ENCODE measurements around the gene TAF1D.

Gene TAF1D

DNA sequence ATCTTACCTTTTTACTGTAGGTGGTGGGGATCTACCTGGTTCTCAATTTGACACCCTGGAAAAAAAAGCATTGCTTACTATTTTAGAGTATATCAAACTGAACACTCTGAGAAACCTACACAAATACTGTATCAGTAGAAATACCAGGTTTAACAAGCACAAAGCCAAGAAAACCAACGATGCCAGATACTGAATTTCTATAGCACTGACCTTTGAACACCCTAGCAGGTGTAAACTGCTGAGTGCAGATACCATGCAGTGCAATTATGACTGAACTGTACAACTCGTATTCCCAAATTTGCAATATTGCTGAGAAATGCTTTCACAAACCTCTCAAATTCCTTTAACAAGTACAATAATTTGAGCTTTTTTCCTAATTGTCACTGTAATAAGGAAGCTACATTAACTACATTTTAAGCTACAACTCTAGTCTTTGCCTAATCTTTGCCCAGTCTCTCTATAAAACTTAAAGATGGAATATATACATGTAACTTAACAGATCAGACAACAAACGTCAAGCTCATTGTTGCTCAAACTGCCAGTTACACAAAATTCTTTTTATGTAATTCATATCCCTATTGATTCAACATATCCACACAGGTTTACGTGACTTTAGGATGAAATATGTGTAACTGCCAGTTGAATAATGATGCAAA lies 8.9 kb downstream of the TAF1D start:
- ChIA-PET CTCF (interaction anchor here (2.1 kb wide), 1 partner anchor 9 kb away, joined by 10 read pairs; the partner anchor contains the start of genes C11orf54 and TAF1D), POLR2A (interaction anchor here (3.6 kb wide), 1 partner anchor 9 kb away, joined by 26 read pairs; the partner anchor contains the start of genes C11orf54 and TAF1D)
- TF ChIP-seq, protein P1, sequence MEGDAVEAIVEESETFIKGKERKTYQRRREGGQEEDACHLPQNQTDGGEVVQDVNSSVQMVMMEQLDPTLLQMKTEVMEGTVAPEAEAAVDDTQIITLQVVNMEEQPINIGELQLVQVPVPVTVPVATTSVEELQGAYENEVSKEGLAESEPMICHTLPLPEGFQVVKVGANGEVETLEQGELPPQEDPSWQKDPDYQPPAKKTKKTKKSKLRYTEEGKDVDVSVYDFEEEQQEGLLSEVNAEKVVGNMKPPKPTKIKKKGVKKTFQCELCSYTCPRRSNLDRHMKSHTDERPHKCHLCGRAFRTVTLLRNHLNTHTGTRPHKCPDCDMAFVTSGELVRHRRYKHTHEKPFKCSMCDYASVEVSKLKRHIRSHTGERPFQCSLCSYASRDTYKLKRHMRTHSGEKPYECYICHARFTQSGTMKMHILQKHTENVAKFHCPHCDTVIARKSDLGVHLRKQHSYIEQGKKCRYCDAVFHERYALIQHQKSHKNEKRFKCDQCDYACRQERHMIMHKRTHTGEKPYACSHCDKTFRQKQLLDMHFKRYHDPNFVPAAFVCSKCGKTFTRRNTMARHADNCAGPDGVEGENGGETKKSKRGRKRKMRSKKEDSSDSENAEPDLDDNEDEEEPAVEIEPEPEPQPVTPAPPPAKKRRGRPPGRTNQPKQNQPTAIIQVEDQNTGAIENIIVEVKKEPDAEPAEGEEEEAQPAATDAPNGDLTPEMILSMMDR (IDR thresholded peaks at IDR 0.05; ENCODE audit: insufficient read depth, low read length, missing control alignments) = no peak
- DNase-seq (ENCODE audit: low read depth, low spot score) = no peak
- H3K4me3 ChIP-seq (ENCODE audit: low read depth, low read length) = no peak overlapping the region

DNA sequence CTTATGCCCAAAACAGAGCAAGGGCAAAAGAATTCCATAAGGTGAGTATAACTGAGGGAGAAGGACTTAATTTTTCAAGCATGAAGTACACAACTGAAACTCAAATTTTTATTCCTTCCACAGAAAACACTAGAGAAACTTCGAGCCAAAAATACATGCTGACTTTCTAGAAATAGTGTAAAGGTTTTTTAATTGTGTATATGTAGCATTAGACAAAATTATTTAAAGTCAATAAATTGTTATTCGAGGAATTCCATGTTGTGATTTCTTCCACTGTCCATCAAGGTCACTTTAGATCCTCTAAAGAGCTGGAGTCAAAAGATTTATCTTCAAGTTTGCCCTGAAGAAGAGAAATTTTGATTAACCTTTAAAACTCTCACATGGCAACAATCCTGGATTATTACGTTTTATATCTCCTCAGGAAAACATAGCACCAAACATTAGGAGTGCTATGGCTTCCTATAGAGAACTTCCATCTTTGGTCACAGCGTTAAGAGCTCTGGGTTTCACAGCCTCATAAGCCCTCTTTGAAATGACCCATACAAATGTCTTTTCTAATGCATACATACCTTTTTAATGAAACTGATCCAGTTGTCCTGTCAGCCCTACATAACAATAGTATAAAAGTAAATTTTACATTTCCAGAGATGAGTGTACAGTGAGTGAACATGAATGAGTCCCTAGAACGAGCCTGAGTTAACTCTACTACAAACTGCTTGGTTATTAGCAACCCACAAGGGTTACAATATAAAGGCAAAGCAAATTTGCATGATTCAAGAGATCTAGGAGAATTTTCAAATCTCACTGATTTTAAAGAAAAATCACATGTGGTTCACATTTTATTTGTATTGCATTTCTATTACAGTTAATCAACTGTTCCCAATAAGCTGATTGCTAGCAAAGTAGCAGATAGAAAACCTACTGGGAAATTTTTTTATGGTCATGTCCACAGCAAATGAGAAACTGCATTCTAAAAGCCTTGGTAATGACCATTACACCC lies 10.9 kb downstream of the TAF1D start:
- ChIA-PET POLR2A (interaction anchor here (0.6 to 3.6 kb wide), 3 partner anchors 11 to 628 kb away, joined by 3 to 26 read pairs (median 3); partner anchors contain the start of genes C11orf54 and TAF1D), CTCF (interaction anchor here (1.7 to 2.1 kb wide), 2 partner anchors 11 to 54 kb away, joined by 4 to 10 read pairs; partner anchors contain the start of genes C11orf54, MED17 and TAF1D)
- no peak for DNase-seq (ENCODE audit: low read depth, low spot score)

DNA sequence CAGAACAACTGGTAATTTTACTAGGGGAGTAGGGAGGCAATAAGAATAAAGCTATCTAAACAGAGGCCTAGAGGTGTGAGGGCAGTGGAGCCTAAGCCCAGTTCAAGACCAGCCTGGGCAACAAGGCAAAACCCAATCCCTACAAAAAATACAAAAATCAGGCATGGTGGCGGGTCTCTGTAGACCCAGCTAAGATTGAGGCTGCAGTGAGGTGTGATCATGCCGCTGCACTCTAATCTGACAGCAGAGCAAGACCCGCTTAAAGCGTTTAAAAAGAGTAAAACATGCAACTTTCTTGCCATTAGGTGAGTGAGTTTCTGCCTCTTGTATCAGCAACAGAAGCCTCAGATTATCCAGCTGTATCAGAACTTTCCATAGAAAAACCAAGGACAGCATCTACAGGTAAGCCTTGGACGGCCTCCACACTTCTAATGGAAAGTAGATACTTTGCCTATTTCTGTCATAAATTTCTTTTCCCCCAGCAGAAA lies 12.1 kb downstream of the TAF1D start:
- no peak overlapping the region for H3K4me3 ChIP-seq (ENCODE audit: low read depth, low read length)
- CTCF ChIA-PET = interaction anchor here (1.1 to 1.7 kb wide), 3 partner anchors 9 to 55 kb away, joined by 3 to 4 read pairs (median 4); partner anchors contain the start of gene MED17
- POLR2A ChIA-PET = interaction anchor here (0.9 to 3.6 kb wide), 2 partner anchors 9 to 12 kb away, joined by 4 to 26 read pairs; partner anchors contain the start of genes C11orf54 and TAF1D
- TF ChIP-seq, protein P1 (IDR thresholded peaks at IDR 0.05; ENCODE audit: insufficient read depth, low read length, missing control alignments) = no peak
- DNase-seq (ENCODE audit: low read depth, low spot score) = no peak

More for the DNA sequence above, 10.9 kb downstream of the TAF1D start:
- TF ChIP-seq, protein P1 (IDR thresholded peaks at IDR 0.05; ENCODE audit: insufficient read depth, low read length, missing control alignments) = no peak
- H3K4me3 ChIP-seq (ENCODE audit: low read depth, low read length) = no peak overlapping the region

DNA sequence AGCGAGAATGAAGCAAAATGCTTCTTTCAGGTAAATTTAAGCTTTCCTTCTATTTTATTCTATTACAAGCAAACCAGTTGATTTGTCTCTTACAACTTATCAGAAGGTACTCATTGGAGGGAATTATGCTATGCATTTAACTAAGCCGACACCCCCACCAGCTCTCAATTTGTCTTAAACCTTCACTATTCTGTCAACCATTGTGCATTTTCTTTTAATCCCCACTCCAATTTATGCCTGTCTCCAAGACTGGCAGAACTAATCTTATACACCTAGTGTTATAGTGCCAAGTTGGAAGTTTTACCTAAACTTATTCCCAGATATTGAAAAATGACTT lies 12.5 kb downstream of the TAF1D start:
- ChIA-PET CTCF (interaction anchor here (1.1 to 1.2 kb wide), 2 partner anchors 9 to 12 kb away, joined by 3 to 4 read pairs; no protein-coding TSS in a partner anchor), POLR2A (interaction anchor here (0.6 to 0.9 kb wide), 2 partner anchors 10 to 12 kb away, joined by 3 to 4 read pairs; no protein-coding TSS in a partner anchor)
- DNase-seq (ENCODE audit: low read depth, low spot score) = no peak
- H3K4me3 ChIP-seq (ENCODE audit: low read depth, low read length) = no peak overlapping the region
- TF ChIP-seq, protein P1 (IDR thresholded peaks at IDR 0.05; ENCODE audit: insufficient read depth, low read length, missing control alignments) = no peak

DNA sequence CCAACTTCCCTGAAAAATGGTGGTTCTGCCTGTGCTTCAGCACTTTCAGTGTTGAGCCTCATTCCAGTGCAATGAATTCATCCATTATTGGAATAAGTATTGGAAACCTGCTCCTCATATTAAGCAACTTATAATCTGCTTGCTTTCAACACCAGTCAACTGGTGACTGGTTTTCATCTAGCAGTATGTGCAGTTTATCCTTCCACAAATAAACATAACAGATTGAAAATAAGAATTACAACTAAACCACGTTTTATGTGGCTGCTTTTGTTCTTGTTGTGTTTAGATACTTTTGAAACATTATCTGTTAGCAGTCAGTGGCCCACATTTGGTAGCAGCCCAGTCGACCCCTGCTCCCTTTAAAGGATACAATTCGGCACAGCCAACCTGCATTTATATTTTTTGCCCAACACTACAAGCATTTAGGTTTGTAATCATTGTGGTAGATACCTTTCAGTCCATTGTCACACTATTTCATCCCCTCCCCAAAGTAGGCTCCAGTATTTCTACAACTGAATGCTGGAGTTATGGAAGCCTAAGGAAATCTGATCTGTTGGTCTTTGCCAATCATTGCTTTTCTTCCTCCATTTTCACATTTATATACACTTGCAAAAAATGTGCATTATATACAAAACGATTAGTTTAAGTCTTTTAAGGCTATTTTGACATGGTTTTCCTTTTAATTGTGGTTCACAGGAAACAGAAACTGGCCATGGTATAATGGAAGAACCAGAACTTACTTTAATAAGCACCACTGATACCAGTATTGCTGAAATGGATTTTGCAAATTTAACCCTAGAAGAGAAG lies 13.1 kb downstream of the TAF1D start:
- no peak for DNase-seq (ENCODE audit: low read depth, low spot score)
- TF ChIP-seq, protein P1 (IDR thresholded peaks at IDR 0.05; ENCODE audit: insufficient read depth, low read length, missing control alignments) = no peak
- no peak overlapping the region for H3K4me3 ChIP-seq (ENCODE audit: low read depth, low read length)
- ChIA-PET POLR2A (interaction anchor here (0.6 to 0.9 kb wide), 2 partner anchors 10 to 11 kb away, joined by 3 to 4 read pairs; no protein-coding TSS in a partner anchor), CTCF (interaction anchor here (1.2 kb wide), 1 partner anchor 12 kb away, joined by 4 read pairs; no protein-coding TSS in a partner anchor)

Data from AG04449 (cell line).